ENCODE measurements around the gene BGN.

DNA sequence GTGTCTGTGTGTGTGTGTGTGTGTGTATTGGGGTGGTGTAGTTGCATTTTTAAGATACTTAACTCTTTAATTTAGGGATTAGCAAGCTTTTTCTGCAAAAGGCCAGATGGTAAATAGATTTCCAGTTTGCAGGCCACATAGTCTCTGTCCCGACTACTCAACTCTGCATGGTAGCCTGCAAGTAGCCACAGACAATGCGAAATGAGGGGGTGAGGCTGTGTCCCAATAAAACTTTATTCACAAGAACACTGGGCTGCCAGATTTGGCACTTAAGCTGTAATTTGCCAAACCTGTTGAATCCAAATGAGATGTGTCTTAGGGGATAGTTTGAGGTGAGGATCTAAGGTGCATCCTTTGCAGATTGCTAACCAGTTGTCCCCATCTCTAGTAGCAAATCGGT is 29.5 kb downstream of the BGN start:
- TF ChIP-seq PML (IDR thresholded peaks at IDR 0.05; ENCODE audit: low read length) (no peak), DPF2 (IDR thresholded peaks at IDR 0.05) (no peak), BACH1 (IDR thresholded peaks at IDR 0.05; ENCODE audit: borderline replicate concordance) (no peak), TAF1 (IDR thresholded peaks at IDR 0.05; ENCODE audit: borderline replicate concordance, low read depth, low read length) (no peak), TCF12 (IDR thresholded peaks at IDR 0.05; ENCODE audit: low read depth, low read length) (no peak), SREBF1 (IDR thresholded peaks at IDR 0.05; ENCODE audit: low read length) (no peak), NFIC (IDR thresholded peaks at IDR 0.05; ENCODE audit: low read depth, low read length) (no peak), EZH2 (IDR thresholded peaks at IDR 0.05; ENCODE audit: borderline replicate concordance, control insufficient read depth, low read depth, low read length) (no peak), CREB1 (IDR thresholded peaks at IDR 0.05; ENCODE audit: low read depth) (no peak), POLR2AphosphoS5 (IDR thresholded peaks at IDR 0.05; ENCODE audit: low read length) (no peak), JUND (IDR thresholded peaks at IDR 0.05; ENCODE audit: low read depth, low read length) (no peak)
- TF ChIP-seq, protein P1, sequence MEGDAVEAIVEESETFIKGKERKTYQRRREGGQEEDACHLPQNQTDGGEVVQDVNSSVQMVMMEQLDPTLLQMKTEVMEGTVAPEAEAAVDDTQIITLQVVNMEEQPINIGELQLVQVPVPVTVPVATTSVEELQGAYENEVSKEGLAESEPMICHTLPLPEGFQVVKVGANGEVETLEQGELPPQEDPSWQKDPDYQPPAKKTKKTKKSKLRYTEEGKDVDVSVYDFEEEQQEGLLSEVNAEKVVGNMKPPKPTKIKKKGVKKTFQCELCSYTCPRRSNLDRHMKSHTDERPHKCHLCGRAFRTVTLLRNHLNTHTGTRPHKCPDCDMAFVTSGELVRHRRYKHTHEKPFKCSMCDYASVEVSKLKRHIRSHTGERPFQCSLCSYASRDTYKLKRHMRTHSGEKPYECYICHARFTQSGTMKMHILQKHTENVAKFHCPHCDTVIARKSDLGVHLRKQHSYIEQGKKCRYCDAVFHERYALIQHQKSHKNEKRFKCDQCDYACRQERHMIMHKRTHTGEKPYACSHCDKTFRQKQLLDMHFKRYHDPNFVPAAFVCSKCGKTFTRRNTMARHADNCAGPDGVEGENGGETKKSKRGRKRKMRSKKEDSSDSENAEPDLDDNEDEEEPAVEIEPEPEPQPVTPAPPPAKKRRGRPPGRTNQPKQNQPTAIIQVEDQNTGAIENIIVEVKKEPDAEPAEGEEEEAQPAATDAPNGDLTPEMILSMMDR (IDR thresholded peaks at IDR 0.05 in 2 of 3, conservative IDR thresholded peaks at IDR 0.05 in 1 of 3; ENCODE audit: control insufficient read depth in 2 of 3, extremely low read depth in 1 of 3, insufficient read depth in 1 of 3, low read depth in 3 of 3, low read length in 3 of 3) = no peak

Data from GM12878 (cell line).